Measurements from ENCODE around the gene HIGD1A.

The HIGD1A gene

DNA sequence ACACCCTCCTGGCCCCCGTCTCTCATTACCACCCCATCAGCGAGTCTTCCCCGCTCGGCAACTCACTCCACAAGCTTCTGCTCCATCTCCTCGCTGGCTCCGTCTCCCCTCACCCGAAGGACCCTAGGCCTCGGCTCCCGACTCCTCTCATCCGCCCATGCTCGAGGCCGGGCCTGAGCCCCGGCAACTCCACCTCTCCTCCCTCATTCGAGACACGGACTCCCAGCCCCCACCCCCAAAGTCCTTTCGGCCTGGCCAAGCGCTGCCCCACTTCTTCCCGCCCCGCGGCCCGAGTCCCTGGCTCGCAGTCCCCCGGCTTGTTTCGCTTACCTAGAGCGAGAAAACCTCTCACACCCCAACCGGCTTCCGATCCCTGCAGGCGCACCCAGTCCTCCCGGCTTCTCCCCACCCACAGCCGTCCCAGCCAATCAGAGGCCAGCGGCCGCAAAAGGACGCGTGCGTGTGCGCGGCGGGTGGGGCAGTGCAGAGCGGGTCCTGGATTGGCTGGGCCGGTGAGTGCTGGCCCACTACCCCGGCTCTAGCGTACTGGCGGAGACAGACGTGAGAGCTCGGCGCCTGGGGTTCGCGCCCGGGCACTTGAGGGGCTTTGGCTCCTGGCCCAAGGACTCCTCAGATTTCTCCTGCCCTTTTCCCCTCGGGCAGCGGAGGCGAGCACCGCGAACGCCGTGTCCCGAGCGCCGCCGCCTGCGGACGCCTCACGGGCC is at the start of gene HIGD1A:
Gene HIGD1A (minus strand): TSS at position 385 of the 725 bp plus-strand sequence. CDS start 10,237 bp downstream, outside the sequence.
- DNase-seq (ENCODE audit: low spot score in 2 of 2): peak; percentile 80 to 81
- Mint-ChIP-seq H3K9me3 (no peaks in the 10 kb centered on the region), H3K4me1 (peaks cover 45% of the 10 kb centered on the region), H3K27me3 (no peaks in the 10 kb centered on the region), H3K36me3 (ENCODE audit: insufficient read depth) (peaks cover 7% of the 10 kb centered on the region), H3K27ac (ENCODE audit: low read depth) (peak within 1 kb of the TSS; percentile 97), H3K4me3 (peak within 1 kb of the TSS; percentile 95)
- ATAC-seq (replicated peaks; ENCODE audit: extremely low read depth, poor library complexity, severe bottlenecking): peak; percentile 97

DNA sequence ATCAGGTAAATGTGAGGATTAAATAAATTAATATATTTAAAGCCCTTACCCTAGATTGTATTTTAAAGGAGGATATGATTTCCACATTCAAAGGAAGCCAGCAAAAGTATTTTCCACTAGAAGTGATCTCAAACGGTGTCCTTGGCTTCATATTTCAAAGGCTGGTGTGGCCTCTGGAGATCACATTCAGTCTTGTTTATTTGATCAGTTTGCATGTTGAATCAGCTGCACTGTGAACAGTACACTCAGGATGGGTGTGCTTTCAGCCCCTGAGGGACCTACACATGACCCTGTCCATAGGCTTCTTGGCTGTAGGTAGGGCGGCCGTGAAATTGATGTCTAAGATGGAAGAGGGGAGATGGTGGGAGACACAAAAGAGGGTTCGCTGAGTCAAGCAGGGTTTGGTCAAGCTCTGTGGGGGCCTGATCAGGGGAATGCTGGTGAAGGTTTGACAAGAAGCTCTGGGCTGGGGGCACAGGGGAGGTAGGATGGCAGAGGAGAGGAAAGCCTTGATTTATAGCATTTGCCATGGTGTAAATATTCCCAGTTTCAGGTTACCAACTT is 49.5 kb upstream of the HIGD1A start:
- no peak overlapping the region for H3K27ac Mint-ChIP-seq (ENCODE audit: low read depth)
- no peaks in the 10 kb centered on the region for H3K4me1 Mint-ChIP-seq
- no peak overlapping the region for H3K4me3 Mint-ChIP-seq
- H3K27me3 Mint-ChIP-seq: peaks cover 18% of the 10 kb centered on the region
- ATAC-seq (replicated peaks; ENCODE audit: extremely low read depth, poor library complexity, severe bottlenecking) (no peak), DNase-seq (ENCODE audit: low spot score in 2 of 2) (no peak)
- no peaks in the 10 kb centered on the region for H3K9me3 Mint-ChIP-seq
- no peaks in the 10 kb centered on the region for H3K36me3 Mint-ChIP-seq (ENCODE audit: insufficient read depth)

DNA sequence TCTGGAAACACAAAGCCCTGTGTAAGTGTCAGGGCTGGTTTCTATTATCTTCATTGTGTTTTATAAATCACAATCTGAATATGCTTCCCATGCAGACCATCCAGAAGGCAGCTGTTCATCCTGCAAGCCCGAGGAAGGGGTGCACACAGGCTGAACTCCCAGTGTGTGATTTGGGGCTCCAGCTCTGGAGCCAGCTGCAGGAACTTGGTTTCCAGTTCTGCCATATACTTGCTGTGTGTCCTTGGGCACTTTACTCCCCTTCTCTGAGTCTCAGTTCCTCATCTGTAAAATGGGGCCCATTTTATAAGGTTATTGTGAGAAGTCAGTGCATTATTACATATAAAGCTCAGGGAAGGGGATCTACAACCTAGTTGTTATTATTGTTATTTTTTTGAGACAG is 48.8 kb upstream of the HIGD1A start:
- Mint-ChIP-seq H3K36me3 (ENCODE audit: insufficient read depth) (no peaks in the 10 kb centered on the region), H3K9me3 (no peaks in the 10 kb centered on the region), H3K27ac (ENCODE audit: low read depth) (no peak overlapping the region), H3K4me3 (no peak overlapping the region), H3K27me3 (peaks cover 12% of the 10 kb centered on the region), H3K4me1 (no peaks in the 10 kb centered on the region)
- no peak for ATAC-seq (replicated peaks; ENCODE audit: extremely low read depth, poor library complexity, severe bottlenecking)
- no peak for DNase-seq (ENCODE audit: low spot score in 2 of 2)

DNA sequence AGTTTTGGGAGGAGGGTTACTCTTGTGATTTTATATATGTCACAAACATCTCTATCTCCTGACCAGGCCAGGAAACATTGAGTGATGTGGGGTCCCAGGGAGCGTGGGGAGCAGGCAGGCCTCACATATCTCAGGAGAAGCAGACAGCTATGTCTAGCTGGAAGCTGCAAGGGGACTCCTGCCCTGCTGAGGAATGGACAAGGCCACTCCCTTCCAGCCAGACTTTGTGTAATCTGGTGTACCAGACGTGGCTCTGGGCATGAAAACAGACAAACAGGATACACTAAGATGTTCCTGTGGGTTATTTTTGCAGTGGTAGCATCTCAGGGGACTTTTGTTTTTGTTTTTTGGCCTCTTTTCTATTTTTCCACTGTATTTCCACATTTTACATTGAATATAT is 48.2 kb upstream of the HIGD1A start:
- Mint-ChIP-seq H3K36me3 (ENCODE audit: insufficient read depth) (no peaks in the 10 kb centered on the region), H3K4me3 (no peak overlapping the region)
- DNase-seq (ENCODE audit: low spot score in 2 of 2): no peak

DNA sequence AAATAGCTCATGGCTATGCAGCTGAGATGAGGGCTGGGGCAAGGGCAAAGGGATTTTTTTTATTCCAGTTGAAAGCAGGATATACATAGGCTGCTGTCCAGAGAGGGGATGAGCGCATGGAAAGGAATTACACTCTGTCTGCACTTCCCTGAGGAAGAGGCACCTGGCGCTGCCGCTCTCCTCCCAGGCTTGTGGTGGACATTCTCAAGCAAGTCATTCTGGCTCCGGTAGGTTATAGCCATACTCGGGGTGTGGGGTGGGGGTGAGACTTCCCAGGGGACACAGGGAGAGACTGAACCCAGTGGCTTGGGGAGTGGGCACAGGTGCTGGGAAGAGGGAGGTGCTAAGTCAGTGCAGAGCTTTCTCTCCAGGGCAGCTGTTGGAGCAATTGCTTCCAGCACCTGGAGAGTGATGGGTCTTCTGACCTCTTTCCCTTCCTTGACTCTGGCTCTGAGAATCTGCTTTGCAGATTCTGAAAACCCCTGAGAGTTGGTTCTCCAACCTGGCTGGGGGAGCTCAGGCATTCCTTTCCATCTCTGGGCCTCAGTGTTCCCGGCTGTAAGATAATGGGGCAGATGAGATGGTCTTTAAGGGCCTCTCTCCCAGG is 47.0 kb upstream of the HIGD1A start:
- Mint-ChIP-seq H3K4me1 (peaks cover 15% of the 10 kb centered on the region), H3K27ac (ENCODE audit: low read depth) (no peak overlapping the region)
- DNase-seq (ENCODE audit: low spot score in 2 of 2): no peak

More for the DNA sequence above, 48.2 kb upstream of the HIGD1A start:
- Mint-ChIP-seq H3K27me3 (peaks cover 12% of the 10 kb centered on the region), H3K4me1 (peaks cover 5% of the 10 kb centered on the region), H3K27ac (ENCODE audit: low read depth) (peak overlapping the region; percentile 21), H3K9me3 (no peaks in the 10 kb centered on the region)
- no peak for ATAC-seq (replicated peaks; ENCODE audit: extremely low read depth, poor library complexity, severe bottlenecking)

DNA sequence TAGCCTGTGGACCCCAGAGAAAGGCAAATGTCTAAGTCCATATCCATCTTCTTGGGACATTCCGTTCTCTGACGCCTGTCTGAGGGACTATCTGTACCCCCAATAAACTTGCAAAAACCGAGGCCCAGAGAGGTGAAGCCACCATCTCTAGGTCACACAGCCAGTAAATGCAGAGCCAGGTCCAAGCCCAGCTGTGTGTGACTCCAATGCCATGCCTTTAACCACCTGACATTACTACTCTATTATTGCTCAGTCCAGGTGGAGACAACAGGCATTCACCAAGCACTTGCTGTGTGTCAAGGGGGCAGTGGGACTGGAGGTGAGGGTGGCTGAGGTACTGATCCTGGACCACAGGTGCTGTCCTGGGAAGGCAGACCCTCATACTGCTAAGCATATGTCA is 46.0 kb upstream of the HIGD1A start:
- Mint-ChIP-seq H3K27me3 (peaks cover 5% of the 10 kb centered on the region), H3K36me3 (ENCODE audit: insufficient read depth) (no peaks in the 10 kb centered on the region), H3K4me1 (peaks cover 15% of the 10 kb centered on the region), H3K4me3 (no peak overlapping the region), H3K27ac (ENCODE audit: low read depth) (no peak overlapping the region), H3K9me3 (no peaks in the 10 kb centered on the region)
- no peak for ATAC-seq (replicated peaks; ENCODE audit: extremely low read depth, poor library complexity, severe bottlenecking)
- no peak for DNase-seq (ENCODE audit: low spot score in 2 of 2)

More for the DNA sequence above, 47.0 kb upstream of the HIGD1A start:
- Mint-ChIP-seq H3K36me3 (ENCODE audit: insufficient read depth) (no peaks in the 10 kb centered on the region), H3K9me3 (no peaks in the 10 kb centered on the region), H3K27me3 (peaks cover 12% of the 10 kb centered on the region), H3K4me3 (no peak overlapping the region)
- no peak for ATAC-seq (replicated peaks; ENCODE audit: extremely low read depth, poor library complexity, severe bottlenecking)

DNA sequence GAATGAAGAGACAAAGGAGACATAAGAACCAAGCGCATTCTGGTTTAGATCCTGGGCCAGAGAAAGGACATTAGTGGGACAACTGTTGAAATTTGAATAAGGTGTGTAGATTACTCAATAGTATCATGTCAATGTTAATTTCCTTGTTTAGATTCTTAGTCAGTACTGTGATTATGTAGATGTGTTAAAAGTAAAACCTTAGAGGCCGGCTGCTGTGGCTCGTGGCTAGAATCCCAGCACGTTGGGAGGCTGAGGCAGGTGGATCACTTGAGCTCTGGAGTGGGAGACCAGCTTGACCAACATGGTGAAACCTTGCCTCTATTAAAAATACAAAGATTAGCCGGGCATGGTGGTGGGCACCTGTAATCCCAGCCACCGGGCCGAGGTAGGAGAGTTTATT is 44.7 kb upstream of the HIGD1A start:
- Mint-ChIP-seq H3K4me3 (no peak overlapping the region), H3K4me1 (peaks cover 15% of the 10 kb centered on the region), H3K9me3 (no peaks in the 10 kb centered on the region), H3K27me3 (no peaks in the 10 kb centered on the region), H3K27ac (ENCODE audit: low read depth) (no peak overlapping the region), H3K36me3 (ENCODE audit: insufficient read depth) (no peaks in the 10 kb centered on the region)
- ATAC-seq (replicated peaks; ENCODE audit: extremely low read depth, poor library complexity, severe bottlenecking) (no peak), DNase-seq (ENCODE audit: low spot score in 2 of 2) (no peak)

DNA sequence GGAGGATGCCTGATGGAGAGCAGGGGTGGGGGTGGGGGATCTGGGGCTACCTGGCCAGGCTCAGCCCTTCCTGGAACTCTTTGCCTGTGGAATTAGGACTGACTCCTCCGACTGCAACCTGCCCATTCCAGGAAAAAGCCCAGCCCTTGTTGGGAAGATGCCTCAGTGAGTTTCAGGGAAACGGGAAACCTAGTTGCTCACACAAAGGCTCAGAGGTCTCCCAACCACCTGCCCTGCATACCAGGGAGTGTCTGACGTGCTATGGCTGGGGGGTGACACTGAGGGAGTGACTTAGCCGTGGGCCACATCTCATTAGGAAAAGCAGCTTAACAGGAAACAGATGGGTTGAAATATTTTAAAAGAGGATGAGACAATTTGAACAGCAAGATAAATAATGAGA is 43.4 kb upstream of the HIGD1A start:
- no peaks in the 10 kb centered on the region for H3K9me3 Mint-ChIP-seq
- peak overlapping the region; percentile 54 for H3K27ac Mint-ChIP-seq (ENCODE audit: low read depth)
- no peak overlapping the region for H3K4me3 Mint-ChIP-seq
- peaks cover 15% of the 10 kb centered on the region for H3K4me1 Mint-ChIP-seq
- ATAC-seq (replicated peaks; ENCODE audit: extremely low read depth, poor library complexity, severe bottlenecking): no peak
- DNase-seq (ENCODE audit: low spot score in 2 of 2): no peak
- H3K36me3 Mint-ChIP-seq (ENCODE audit: insufficient read depth): peaks cover 1% of the 10 kb centered on the region
- no peaks in the 10 kb centered on the region for H3K27me3 Mint-ChIP-seq

DNA sequence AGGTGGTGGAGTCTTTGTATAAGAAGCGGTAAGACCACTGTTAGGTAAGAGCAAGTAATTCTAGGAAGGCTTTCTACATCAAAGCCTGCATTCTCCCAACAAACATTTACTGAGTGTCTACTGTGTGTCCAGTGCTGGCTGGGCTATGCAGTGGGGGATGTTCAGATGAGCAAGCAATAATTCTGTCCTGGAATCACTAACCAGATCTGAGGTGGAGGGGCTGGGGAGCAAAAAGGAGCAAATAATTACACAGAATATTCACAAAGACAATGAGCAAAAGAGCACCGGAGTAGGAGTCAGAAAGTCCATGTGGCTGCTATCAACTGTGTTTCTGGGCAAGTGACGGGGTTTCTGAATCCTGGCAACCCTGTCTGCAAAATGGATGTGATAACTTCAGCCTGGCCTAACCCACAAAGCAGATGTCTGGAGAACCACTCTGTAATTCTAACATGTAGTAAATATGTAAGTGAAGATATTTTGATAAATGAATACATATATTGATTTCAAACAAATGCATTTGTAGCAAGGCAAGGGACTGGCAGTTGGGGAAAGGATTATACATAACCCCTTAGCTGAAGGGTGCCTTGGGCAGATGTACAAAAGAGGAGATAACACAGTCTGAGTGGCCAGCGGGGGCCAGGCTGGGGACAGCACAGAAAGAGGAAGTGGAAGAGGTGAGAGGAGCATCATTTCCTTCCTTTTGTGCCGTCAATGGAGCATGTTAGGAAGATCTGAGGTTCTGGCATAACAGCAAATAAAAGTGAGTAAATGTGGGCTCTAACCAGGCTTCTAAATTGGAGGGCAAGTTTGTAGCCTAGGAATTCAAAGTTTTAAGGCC is 42.6 kb upstream of the HIGD1A start:
- H3K27ac Mint-ChIP-seq (ENCODE audit: low read depth): peak overlapping the region; percentile 54
- no peak overlapping the region for H3K4me3 Mint-ChIP-seq
- H3K4me1 Mint-ChIP-seq: peaks cover 15% of the 10 kb centered on the region
- ATAC-seq (replicated peaks; ENCODE audit: extremely low read depth, poor library complexity, severe bottlenecking) (peak; percentile 54), DNase-seq (ENCODE audit: low spot score in 2 of 2) (no peak)
- H3K9me3 Mint-ChIP-seq: no peaks in the 10 kb centered on the region
- no peaks in the 10 kb centered on the region for H3K27me3 Mint-ChIP-seq
- H3K36me3 Mint-ChIP-seq (ENCODE audit: insufficient read depth): peaks cover 1% of the 10 kb centered on the region

DNA sequence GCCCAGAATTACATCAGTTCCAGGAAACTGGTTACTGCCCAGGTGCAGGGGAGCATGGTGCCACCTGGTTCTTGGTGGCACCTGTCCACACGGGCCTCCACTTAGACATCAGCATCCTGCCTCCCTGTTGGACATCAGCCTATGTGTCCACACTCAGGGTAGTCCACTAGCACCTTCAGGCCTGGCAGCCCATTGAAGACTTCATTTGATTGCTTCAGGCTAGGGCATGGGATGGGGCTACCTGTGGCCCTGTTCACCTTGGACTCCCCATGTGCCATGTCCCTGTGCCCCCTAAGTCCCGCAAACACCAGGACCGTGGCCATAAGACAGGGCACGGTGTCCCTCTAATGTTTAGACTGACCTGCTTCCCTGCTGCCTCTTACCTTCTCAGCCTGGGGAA is 40.5 kb upstream of the HIGD1A start:
- H3K9me3 Mint-ChIP-seq: no peaks in the 10 kb centered on the region
- ATAC-seq (replicated peaks; ENCODE audit: extremely low read depth, poor library complexity, severe bottlenecking): no peak
- no peak overlapping the region for H3K4me3 Mint-ChIP-seq
- H3K36me3 Mint-ChIP-seq (ENCODE audit: insufficient read depth): peaks cover 1% of the 10 kb centered on the region
- peaks cover under 1% of the 10 kb centered on the region for H3K27me3 Mint-ChIP-seq
- DNase-seq (ENCODE audit: low spot score in 2 of 2): no peak
- peaks cover 15% of the 10 kb centered on the region for H3K4me1 Mint-ChIP-seq
- H3K27ac Mint-ChIP-seq (ENCODE audit: low read depth): no peak overlapping the region

DNA sequence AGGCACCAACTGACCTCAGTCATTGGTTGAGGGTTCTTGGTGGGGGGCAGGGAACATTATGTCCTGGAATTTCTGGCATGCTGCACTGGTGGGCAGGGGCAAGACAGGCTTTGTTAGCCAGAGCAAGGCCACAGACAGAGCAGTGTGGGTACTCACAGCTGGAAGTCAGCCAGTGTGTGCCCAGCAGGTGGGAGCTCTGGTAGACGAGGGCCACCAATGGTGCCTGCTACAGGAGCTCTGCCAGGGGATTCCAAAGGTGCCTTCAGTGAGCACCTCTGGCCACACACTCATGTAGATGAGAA is 40.1 kb upstream of the HIGD1A start:
- no peak overlapping the region for H3K27ac Mint-ChIP-seq (ENCODE audit: low read depth)
- H3K4me3 Mint-ChIP-seq: no peak overlapping the region
- H3K4me1 Mint-ChIP-seq: peaks cover 15% of the 10 kb centered on the region
- H3K27me3 Mint-ChIP-seq: peaks cover 5% of the 10 kb centered on the region
- DNase-seq (ENCODE audit: low spot score in 2 of 2) (no peak), ATAC-seq (replicated peaks; ENCODE audit: extremely low read depth, poor library complexity, severe bottlenecking) (no peak)
- H3K9me3 Mint-ChIP-seq: no peaks in the 10 kb centered on the region
- peaks cover 1% of the 10 kb centered on the region for H3K36me3 Mint-ChIP-seq (ENCODE audit: insufficient read depth)

DNA sequence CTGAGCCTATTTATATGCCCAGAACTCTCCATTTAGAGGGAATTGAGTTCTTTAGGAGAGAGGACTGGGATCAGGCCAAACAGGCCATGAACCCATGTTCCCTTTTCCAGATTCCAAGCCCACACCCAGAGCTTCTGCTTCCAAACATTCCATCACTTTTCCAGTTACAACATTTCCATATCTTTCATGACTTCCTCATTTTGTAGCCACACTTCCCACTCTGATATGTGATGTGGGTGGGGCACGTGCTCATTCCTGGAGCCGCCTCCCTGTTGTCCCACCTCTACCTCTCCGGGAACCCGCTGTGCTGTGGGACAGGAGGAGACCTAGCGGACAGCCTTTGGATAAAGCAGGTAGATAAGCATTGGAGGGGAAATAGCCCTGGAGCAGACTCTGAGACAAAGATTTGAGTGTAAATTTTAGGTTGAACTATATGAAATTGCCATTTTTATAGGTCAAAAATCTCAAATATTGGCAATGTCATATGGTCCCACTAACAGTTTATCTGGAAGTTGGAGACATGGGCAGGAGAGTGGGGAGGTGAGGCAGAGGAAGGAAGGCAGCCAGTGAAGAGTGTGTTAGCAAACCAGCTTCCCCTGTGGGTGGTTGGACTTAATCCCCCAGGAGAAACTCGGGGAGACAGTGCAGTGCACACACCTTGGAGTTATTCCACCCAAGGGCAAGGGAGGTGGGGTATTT is 39.6 kb upstream of the HIGD1A start:
- ATAC-seq (replicated peaks; ENCODE audit: extremely low read depth, poor library complexity, severe bottlenecking) (no peak), DNase-seq (ENCODE audit: low spot score in 2 of 2) (no peak)
- Mint-ChIP-seq H3K27ac (ENCODE audit: low read depth) (no peak overlapping the region), H3K36me3 (ENCODE audit: insufficient read depth) (peaks cover 1% of the 10 kb centered on the region), H3K27me3 (peaks cover 10% of the 10 kb centered on the region), H3K4me3 (no peak overlapping the region), H3K4me1 (peaks cover 15% of the 10 kb centered on the region), H3K9me3 (no peaks in the 10 kb centered on the region)

All from central memory CD8-positive, alpha-beta T cell (primary cell).